Measurements from ENCODE around the gene SKI.
"Not testable (repeated sequence)": the region's sequence is repeated elsewhere in the genome, so short reads cannot be mapped to it uniquely, and the experiment has no call there.

SKI gene

DNA sequence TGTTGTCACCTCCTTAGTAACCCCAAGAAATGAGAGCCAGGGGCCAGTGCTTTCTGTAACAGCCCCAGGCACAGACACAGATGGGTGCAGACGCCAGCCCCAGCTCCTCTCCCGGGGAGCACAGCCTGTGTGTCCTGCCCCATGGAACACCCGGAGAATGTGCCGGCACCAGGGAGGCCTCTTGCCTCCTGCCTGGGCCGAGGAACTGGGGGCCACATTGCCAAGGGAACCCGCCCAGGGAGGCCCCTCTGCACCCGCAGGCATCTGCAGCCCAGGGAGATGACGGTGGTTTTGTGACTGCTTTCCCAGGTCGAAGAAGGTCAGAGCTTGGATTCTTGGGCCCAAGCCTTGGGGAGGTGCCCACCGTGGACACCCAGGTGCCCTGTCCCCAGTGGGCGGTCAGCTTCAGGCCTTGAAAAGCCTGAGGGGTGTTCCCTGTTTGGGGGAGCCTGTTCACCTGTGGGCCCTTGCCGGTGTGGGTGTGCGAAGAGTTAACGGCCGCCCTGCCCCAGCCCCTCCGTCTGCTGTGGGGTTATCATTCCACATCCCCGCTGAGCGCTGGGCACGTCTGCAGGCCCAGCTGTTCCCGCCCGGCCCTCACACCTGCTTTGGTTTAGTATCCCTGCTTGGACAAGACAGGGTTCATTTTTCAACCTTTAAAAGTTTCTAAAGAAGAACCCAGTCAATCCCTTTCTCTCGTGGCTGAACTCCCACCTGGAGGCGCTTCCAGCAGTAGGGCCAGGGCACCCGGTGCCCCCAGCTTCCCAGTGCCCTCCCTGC lies 100.7 kb downstream of the SKI start:
- DNase-seq, result no peak

DNA sequence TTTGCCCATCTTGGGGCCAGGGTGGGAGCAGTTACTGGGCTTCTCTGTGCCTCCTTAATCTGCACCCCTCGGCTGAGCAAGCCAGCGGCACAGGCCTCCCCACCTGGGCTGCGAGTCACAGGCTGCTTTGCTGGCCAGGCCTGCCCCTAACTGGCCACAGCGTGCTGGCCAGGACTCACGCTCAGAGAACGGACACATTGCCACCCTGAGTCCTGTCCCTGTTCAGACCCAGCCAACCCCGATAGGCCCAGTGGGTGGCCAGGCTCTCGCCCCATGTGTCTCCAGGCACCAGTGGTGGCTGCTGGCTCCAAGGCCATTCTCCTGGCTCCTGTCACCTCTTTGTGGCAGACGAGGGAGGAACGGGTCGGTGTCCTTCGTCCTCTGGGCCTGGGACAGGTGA lies 101.9 kb downstream of the SKI start:
- DNase-seq, result no peak

GRCh38 chr1:2330519-2331199 lies 102.5 kb downstream of the SKI start:
- no peak for DNase-seq

DNA sequence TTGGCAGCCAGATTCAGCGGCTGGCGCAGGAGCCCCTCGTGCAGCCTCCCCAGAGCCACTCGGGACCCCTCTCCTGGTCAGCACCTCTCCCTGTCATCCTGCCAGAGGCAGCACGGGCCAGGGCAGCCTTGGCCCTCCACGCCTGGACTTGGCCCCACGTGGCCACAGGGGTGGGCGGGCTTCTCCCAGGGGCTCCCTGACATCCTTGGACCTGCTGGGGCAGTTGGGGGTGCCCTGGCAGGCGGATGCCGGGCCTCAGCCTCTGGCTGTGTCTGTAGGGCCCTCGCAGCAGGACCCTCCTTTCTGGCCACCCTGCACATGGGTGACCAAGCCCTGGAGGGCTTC lies 103.1 kb downstream of the SKI start:
- DNase-seq, result no peak

DNA sequence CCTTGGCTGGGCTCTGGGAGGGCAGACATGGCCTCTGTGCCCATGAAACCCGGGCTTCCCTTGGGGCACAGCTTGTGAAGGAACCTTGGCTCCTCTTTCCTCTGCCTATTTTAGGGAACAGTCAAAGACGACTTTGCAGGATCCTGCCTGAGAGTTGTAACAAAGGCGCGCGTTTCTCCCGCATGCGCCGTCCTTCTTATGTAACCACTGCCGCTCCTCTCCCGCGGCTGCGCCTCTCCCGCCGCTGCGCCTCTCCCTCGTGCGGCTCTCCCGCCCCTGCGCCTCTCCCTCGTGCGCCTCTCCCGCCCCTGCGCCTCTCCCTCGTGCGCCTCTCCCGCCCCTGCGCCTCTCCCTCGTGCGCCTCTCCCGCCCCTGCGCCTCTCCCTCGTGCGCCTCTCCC lies 103.5 kb downstream of the SKI start:
- DNase-seq, result not testable (repeated sequence)

DNA sequence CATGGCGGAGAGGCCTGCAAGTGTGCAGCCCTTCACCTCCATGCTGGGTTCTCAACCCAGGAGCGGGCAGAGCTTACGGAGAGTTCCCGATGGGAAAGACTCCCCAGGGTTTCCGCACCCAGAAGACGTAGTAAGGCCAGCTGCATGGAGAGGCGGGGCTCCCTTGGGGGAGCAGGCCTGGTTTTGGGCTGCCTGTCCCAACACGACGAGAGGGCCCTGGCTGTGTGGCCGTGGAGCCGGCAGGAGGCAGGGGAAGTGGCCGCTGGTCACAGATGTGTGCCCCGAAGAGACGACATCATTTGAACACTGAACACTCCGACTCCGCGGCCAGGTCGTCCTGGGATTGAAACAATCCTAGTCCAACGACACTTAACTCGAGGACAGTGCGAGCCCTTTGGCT lies 106.2 kb downstream of the SKI start:
- no peak for DNase-seq

DNA sequence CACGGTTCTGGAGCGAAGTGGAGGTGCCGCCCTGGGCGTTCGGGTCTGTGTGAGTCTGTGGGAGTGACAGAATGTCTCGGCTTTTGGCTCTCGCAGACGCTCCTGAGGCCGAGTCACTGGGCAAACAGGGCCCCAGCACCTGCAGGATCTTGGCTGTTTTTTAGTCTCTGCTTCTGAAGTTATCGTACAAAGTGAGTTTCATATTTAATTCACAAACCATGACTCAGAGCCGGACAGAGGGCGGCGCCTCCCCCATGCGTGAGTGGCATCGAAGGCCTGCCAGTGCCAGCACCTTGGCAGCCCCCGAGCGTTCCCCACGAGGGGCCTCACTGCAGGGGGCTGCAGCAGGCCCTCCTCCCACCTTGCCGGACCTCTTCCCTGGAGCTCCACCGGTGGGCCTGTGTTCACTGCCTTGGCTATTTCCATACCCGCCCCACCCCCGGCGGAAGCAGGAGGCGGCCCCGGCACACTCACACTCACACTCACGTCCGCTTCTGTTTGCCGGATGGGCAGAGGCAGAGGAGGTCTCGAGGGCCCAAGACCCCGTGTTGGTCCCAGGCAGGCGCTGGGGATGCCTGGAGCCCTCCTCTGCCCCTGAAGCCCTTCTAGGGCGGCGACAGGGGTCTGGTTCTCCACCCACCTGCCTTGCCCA lies 106.9 kb downstream of the SKI start:
- no peak for DNase-seq

GRCh38 chr1:2335721-2336455 lies 107.8 kb downstream of the SKI start:
- DNase-seq, result no peak

DNA sequence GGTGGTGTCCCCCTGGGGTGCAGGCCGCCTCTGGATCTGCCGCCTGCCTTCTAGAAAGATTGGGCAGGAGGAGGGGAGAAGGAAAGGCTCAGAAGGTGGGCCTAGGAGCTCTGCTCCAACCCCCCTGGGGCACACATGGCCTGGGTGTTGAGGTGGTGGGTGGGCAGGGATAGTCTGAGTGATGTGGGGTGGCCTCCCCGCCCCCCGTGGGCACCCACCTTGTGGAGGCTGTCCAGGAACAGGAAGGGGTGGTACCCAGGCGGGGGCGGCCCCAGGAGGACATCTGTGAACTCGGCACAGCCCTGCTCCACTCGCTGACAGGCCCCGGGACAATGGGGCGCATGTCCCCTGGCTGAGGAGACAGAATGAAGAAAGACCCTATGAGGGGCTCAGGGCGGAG lies 108.4 kb downstream of the SKI start:
- no peak for DNase-seq

GRCh38 chr1:2337081-2337480 lies 109.0 kb downstream of the SKI start:
- DNase-seq, result no peak

DNA sequence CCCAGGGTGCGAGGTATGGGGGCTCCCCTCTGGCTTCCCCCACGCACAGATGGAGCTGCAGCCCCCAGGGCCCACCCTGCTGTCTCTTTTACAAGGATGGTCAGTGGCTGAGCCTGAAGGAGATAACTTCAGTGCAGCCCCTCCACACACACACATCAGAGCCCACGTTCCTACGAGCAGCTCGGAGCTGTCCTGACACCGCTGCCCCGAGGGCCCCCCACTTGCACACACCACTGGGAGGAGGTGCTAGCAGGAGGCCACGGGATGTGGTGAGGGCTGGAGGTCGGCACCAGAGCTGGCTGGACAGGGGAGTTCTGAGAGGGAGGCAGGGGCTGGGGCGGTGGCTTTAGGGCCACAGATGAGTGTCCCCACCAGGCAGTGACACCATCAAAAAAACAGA lies 109.4 kb downstream of the SKI start:
- no peak for DNase-seq

DNA sequence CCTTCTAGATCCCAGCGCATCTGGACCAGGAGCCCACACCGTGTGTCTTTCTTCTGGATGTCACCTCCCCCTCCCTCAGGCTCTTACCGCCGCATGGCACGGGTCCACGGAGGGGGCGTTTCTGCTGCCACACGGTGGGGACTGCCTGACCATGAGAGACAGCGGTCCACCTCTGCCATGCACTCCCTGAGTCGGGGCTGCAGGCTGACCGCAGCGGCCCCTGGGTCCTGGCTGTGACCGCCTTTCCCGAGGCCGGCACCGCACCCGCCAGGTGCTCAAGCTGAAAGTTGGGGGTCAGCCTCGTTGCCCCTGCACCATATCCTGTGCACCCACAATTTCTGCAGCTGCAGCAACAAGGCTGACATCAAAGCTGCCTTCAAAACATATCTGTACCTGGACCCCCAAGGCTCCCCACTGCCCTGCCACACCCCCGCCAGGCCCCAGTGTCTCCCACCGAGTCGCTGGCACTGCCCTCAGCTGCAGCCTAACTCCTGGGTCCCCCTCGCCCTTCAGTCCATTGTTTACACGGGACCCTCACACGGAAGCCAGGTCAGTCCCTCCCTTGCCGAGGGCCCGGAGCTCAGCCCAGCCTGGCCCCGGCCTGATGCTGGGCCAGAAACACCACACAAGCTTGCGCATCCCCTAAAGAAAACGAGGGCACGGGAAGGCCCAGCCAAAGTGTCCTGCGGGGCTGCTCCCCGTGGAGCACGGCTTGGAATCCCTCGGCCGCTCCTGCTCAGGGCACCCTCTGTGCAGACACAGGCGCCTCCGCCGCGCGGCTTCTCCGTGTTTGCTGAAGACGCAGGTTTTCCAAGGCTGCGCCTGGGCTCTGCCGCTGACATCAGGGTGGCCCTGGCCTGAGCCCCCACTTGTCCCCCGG lies 111.3 kb downstream of the SKI start:
- no peak for DNase-seq

DNA sequence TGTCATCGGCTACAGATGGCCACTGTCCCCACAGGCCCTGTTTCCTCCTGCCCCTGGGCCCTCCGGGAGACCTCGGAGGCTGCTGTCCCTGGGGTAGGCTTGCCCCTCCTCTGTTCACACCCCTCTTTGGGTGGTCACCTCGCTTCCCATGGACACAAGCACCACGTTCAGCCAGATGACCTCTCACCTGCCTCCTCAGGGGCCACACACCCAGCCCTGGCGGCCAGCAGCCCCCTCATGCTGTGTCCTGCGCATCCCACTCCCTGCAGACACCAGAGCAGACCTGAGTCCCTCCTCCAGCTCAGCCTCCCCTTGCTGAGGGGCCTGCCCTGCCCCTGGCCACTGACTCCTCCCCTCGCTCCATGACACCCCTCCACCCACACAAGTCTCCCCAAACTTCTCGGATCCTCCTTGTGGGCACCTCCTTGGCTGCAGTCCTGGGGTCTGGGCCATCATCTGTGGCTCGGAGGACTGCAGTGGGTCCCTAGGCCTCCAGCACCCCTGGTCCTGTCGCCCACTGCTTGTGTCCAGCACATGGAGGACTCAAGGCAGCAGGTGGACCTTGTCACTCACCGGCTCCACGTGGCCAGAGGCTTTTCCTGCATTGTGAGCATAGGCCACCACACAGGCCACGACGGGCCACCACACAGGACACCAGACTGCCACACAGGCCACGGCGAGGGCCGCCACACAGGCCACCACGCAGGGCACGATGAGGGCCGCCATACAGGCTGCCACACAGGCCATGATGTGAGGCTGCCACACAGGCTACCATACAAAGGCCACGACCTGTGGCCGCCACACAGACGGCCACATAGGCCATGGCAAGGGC lies 112.2 kb downstream of the SKI start:
- DNase-seq, result no peak

DNA sequence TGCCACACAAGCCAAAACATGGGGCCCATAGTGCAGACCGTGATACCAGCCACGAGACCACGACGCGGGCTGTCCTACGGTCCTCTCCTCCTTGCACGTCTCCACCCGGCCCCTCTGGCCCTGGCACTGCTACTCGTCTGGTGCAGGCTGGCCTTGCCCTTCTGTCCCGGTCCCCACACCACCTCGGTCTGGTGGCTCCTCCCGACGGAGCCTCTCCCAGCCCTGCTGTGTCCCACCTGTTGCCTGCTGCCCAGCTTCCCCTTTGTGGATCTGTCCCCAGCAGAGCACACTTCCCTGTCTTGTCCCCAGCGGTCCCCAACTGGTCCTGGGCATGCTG lies 112.8 kb downstream of the SKI start:
- no peak for DNase-seq

GRCh38 chr1:2341706-2342383 lies 113.7 kb downstream of the SKI start:
- no peak for DNase-seq

DNA sequence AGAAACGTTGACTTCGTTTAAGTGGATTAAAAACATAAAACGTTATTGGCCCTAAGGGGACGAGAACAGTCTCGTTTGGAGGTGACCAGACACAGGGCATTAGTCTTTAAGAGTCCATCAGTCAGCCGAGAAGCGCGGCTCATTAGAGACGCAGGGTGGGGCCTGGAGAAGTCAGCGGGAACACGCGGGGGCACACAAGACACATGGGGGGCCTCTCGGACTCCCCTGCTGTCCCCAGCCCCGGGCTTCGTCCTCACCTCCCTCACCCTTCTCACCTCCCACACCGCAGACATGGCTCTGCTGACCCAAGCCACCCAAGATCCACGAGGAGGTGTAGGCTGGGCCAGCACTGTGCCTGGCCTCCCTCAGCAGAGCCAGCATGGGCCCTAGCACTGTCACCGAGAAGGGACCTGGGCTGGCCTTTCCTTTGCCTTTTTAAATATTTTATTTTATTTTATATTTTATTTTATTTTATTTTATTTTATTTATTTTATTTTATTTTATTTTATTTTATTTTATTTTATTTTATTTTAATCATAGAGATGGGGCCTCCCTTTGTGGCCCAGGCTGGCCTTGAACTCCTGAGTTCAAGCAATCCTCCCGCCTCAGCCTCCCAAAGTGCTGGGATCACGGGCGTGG lies 114.4 kb downstream of the SKI start:
- no peak for DNase-seq

DNA sequence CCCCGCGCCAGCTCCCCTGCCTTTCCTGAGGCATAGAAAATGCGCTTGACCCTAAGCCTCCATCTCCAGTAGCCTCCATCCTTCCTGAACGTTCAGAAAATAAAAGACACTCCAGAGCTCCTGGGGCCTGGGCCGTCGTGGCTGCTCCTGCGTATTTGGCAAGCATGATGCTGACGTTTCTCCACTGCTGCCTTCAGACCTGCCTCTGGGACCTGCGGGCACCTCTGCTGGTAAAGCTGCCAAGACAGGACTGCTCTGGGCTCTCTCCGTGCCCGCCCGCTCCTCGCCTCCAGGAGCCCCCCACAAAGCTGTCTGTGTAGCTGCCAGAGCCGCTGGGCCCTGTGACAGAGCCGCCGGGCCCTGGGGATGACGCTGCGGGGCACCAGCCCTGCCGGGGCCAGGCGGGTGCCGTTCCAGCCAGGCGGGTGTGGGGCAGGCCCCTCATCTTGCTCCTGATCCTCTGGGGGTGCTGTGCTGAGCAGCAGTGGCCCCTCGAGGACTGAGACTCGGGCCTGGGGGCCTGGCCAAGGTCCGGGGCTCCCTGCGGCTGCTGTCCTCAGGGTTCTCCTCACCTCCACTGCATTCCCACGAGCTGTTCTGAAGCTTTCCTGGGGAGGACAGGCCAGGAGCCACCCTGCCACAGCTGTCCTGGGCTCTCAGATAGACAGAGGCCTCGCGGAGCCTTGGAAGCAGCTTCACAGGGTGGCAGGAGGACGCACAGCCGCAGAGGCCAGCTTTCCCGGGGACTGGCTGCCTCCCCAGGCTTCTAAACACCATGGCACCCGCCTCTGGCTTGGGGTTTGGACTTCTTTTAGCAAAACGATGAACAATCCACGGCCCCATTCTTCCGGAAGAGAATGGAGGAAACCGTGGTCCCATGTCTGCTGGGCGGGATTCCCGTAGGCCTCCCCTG lies 115.2 kb downstream of the SKI start:
- no peak for DNase-seq

- DNase-seq, result no peak
These were observed 116.1 kb downstream of the SKI start for GRCh38 chr1:2344121-2344681.

GRCh38 chr1:2344744-2345296 lies 116.7 kb downstream of the SKI start:
- no peak for DNase-seq

Data from NK-92 treated with Interleukin-12 subunit alpha and Interleukin-12 subunit beta, amount 100 ng/mL, for 24 hours (cell line).